ENCODE data around the gene PLEKHG1.

PLEKHG1 gene

DNA sequence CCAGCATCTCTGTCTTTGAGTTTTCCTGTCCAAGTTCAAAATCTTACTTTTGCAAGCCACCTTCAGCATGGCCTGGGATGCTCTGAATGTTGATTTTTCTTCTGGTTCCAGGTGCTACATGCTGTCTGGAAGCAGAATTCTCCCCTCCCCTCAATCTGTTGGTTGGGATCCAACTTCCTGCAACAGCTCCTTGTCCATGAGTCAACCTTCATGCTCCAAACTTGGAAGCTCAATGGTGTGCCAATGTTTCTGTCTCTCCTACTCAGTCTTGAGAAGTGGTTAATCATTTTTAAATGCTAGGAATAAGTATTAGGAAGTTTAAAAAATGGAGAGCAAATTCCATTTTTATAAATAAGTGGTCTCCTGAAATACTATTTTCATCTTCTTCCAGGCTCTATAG, 33.2 kb upstream of the PLEKHG1 start:
- Histone ChIP-seq H3K4me1 (ENCODE audit: control insufficient read depth, low read length) (peaks cover 6% of the 10 kb centered on the region), H3F3A (ENCODE audit: control insufficient read depth, insufficient read depth) (no peaks in the 10 kb centered on the region), H3K4me2 (ENCODE audit: low read length) (no peak overlapping the region), H3K36me3 (ENCODE audit: control insufficient read depth, low read length) (no peaks in the 10 kb centered on the region), H3K9me2 (replicated peaks; ENCODE audit: control insufficient read depth, low read length) (no peaks in the 10 kb centered on the region), H3K27ac (ENCODE audit: low read depth, low read length) (no peak overlapping the region), H3K4me3 (ENCODE audit: low read length) (no peak overlapping the region), H4K20me1 (ENCODE audit: control insufficient read depth, insufficient read depth, low read depth, low read length) (no peaks in the 10 kb centered on the region), H3K79me2 (ENCODE audit: control insufficient read depth, low read length) (no peaks in the 10 kb centered on the region), H3K9me3 (ENCODE audit: control insufficient read depth, insufficient read depth, low read length) (no peaks in the 10 kb centered on the region), H3K27me3 (ENCODE audit: control insufficient read depth, low read length) (no peaks in the 10 kb centered on the region)
- TF ChIP-seq, protein P1, sequence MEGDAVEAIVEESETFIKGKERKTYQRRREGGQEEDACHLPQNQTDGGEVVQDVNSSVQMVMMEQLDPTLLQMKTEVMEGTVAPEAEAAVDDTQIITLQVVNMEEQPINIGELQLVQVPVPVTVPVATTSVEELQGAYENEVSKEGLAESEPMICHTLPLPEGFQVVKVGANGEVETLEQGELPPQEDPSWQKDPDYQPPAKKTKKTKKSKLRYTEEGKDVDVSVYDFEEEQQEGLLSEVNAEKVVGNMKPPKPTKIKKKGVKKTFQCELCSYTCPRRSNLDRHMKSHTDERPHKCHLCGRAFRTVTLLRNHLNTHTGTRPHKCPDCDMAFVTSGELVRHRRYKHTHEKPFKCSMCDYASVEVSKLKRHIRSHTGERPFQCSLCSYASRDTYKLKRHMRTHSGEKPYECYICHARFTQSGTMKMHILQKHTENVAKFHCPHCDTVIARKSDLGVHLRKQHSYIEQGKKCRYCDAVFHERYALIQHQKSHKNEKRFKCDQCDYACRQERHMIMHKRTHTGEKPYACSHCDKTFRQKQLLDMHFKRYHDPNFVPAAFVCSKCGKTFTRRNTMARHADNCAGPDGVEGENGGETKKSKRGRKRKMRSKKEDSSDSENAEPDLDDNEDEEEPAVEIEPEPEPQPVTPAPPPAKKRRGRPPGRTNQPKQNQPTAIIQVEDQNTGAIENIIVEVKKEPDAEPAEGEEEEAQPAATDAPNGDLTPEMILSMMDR (IDR thresholded peaks at IDR 0.05; ENCODE audit: low read depth, low read length, poor library complexity, severe bottlenecking) = no peak
- TF ChIP-seq EZH2phosphoT487 (IDR thresholded peaks at IDR 0.05; ENCODE audit: borderline replicate concordance, low read length) = no peak

GRCh38 chr6:150567380-150567779, 32.3 kb upstream of the PLEKHG1 start:
- Histone ChIP-seq H3K4me1 (ENCODE audit: control insufficient read depth, low read length) (peaks cover 6% of the 10 kb centered on the region), H3K27ac (ENCODE audit: low read depth, low read length) (no peak overlapping the region), H3K36me3 (ENCODE audit: control insufficient read depth, low read length) (no peaks in the 10 kb centered on the region), H3K9me2 (replicated peaks; ENCODE audit: control insufficient read depth, low read length) (no peaks in the 10 kb centered on the region), H3K27me3 (ENCODE audit: control insufficient read depth, low read length) (no peaks in the 10 kb centered on the region), H3K9me3 (ENCODE audit: control insufficient read depth, insufficient read depth, low read length) (no peaks in the 10 kb centered on the region), H4K20me1 (ENCODE audit: control insufficient read depth, insufficient read depth, low read depth, low read length) (no peaks in the 10 kb centered on the region), H3K79me2 (ENCODE audit: control insufficient read depth, low read length) (no peaks in the 10 kb centered on the region), H3K4me2 (ENCODE audit: low read length) (no peak overlapping the region), H3F3A (ENCODE audit: control insufficient read depth, insufficient read depth) (no peaks in the 10 kb centered on the region), H3K4me3 (ENCODE audit: low read length) (no peak overlapping the region)
- TF ChIP-seq, protein P1 (IDR thresholded peaks at IDR 0.05; ENCODE audit: low read depth, low read length, poor library complexity, severe bottlenecking) = no peak
- TF ChIP-seq EZH2phosphoT487 (IDR thresholded peaks at IDR 0.05; ENCODE audit: borderline replicate concordance, low read length) = no peak

GRCh38 chr6:150567823-150568383, 31.8 kb upstream of the PLEKHG1 start:
- Histone ChIP-seq H3K27me3 (ENCODE audit: control insufficient read depth, low read length) (no peaks in the 10 kb centered on the region), H3K9me2 (replicated peaks; ENCODE audit: control insufficient read depth, low read length) (no peaks in the 10 kb centered on the region), H3K79me2 (ENCODE audit: control insufficient read depth, low read length) (no peaks in the 10 kb centered on the region), H3K36me3 (ENCODE audit: control insufficient read depth, low read length) (no peaks in the 10 kb centered on the region), H4K20me1 (ENCODE audit: control insufficient read depth, insufficient read depth, low read depth, low read length) (no peaks in the 10 kb centered on the region), H3K4me3 (ENCODE audit: low read length) (no peak overlapping the region), H3K27ac (ENCODE audit: low read depth, low read length) (no peak overlapping the region), H3F3A (ENCODE audit: control insufficient read depth, insufficient read depth) (no peaks in the 10 kb centered on the region), H3K9me3 (ENCODE audit: control insufficient read depth, insufficient read depth, low read length) (no peaks in the 10 kb centered on the region), H3K4me1 (ENCODE audit: control insufficient read depth, low read length) (peaks cover 10% of the 10 kb centered on the region), H3K4me2 (ENCODE audit: low read length) (no peak overlapping the region)
- TF ChIP-seq EZH2phosphoT487 (IDR thresholded peaks at IDR 0.05; ENCODE audit: borderline replicate concordance, low read length) = no peak
- TF ChIP-seq, protein P1 (IDR thresholded peaks at IDR 0.05; ENCODE audit: low read depth, low read length, poor library complexity, severe bottlenecking) = no peak
